Right lobe of liver (tissue), 6 donors: ENCODE results near the gene ASTL. TPM values are rescaled to one million over a fixed set of nuclear protein-coding genes. Genes with fewer than 3 reads are reported as not detected.

ENCODE experiments used
- ATAC-seq, 4 donors: fragments of 200-7000 bp; cut with Tn5 transposase; one replicate each; pipeline ENCODE4 v1.9.1; 2020; ENCODE audit warnings: mild to moderate bottlenecking in 4 of 4, moderate library complexity in 4 of 4
- DNase-seq, 3 donors: peaks; one replicate each; pipeline ENCODE4 v3.0.0-alpha.2; 2020
- H3K27ac ChIP-seq, 3 donors: fragments of 200-600 bp; one replicate each; pipeline ENCODE4 v1.8.0; 2022
- H3K27me3 ChIP-seq, 2 donors: fragments of 200-600 bp; one replicate each; pipeline ENCODE4 v1.8.0; 2022
- H3K36me3 ChIP-seq, 4 donors: fragments of 200-600 bp; sonication (generic) in 1 of 4; one replicate each; pipeline versions ENCODE4 v1.5.1 to v1.8.0; 2017 to 2022; ENCODE audit warnings: control low read depth in 1 of 4
- H3K4me1 ChIP-seq, 4 donors: fragments of 200-600 bp; sonication (generic) in 1 of 4; one replicate each; pipeline versions ENCODE4 v1.5.1 to v1.8.0; 2017 to 2022; ENCODE audit warnings: control low read depth in 1 of 4
- H3K4me3 ChIP-seq, 3 donors: fragments of 200-600 bp; one replicate each; pipeline ENCODE4 v1.8.0; 2022
- H3K9me3 ChIP-seq, 4 donors: fragments of 200-600 bp; sonication (generic) in 1 of 4; one replicate each; pipeline versions ENCODE4 v1.5.1 to v1.8.0; 2017 to 2022; ENCODE audit warnings: control low read depth in 1 of 4
- POLR2A ChIP-seq: fragments of 450-650 bp; IDR thresholded peaks from one replicate; pipeline ENCODE4 v1.6.1; 2017; ENCODE audit warnings: antibody characterized with exemption, mild to moderate bottlenecking
- WGBS: methylation state at CpG from one replicate; pipeline ENCODE4 v1.1.6; 2018; ENCODE audit warnings: low coverage, low lambda C conversion rate; ENCODE audit not compliant: insufficient coverage; ENCODE audit errors: missing lambda C conversion rate; 5-methylcytosine and 5-hydroxymethylcytosine counted together
- intact Hi-C, 2 donors: fragments of 100-400 bp; cut with DNase I; formaldehyde crosslinking; loops; one replicate each; pipeline versions ENCODE4 v1.11.2 to v1.14.1; 2022
- total RNA-seq, 6 experiments: library from RNA; depleted of rRNA in 2 of 6; stranded (reverse); fragments of >200 nt in 2 of 6; fragmentation: NEBNext Ultra II Directional in 3 of 6; extraction: Animal tissue kit (Norgen Biotek cat#: 25700) in 3 of 6; gene quantifications; one replicate each; pipeline versions ENCODE4 v1.1.0 to v1.2.4, GENCODE V29; 2016 to 2023
- TF ChIP-seq, protein P1 (sequence below), 4 donors: fragments of 200-600 bp in 3 of 4; fragments of 450-650 bp in 1 of 4; IDR thresholded peaks; one replicate each; pipeline versions ENCODE4 v1.5.1 to v1.8.0; 2016 to 2022; ENCODE audit warnings: antibody characterized with exemption in 4 of 4, mild to moderate bottlenecking in 2 of 4
- donor health status: DM: no; HTN: yes; CAD: no.
- donor health status: DM: no; HTN: no; CAD: no.
- donor health status: DM: no; HTN: no; CAD: no.
- donor health status: DM: no; HTN: yes; CAD: no.
- donor health status: DM: no; HTN: yes; CAD: no.

Gene ASTL
- total RNA-seq, 6 experiments from 2014 or later, result not detected

DNA sequence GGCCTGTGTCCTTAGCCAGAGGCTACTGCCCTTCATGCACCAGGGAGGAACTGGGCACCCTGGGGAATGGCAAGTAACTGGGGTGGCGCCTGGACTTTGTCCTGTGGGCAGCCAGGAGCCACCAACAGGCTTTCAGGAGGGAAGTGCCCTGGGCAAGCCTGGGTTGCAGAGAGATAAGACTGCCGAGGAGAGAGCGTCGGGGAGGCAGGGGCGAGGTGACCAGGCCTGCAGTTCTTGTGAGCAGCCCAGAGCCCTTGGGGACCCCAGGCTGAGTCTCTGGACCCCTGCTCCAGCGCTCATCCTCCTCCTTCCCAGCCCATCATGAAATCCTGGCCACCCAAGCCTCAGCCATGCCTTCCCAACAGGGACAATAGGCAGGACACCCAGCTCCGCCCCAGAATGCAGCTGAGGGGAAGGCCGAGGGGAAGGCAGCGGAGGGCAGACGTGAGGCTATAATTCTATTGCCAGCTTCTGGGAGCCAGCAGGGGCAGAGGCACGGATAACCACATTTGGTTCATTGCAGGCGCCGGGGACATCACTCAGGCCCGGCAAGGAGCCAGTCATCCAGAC, 47.1 kb downstream of the ASTL start:
- Histone ChIP-seq H3K9me3 (no peaks in the 10 kb centered on the region), H3K27me3 (no peaks in the 10 kb centered on the region), H3K27ac (no peak overlapping the region), H3K4me3 (no peak overlapping the region), H3K36me3 (no peaks in the 10 kb centered on the region), H3K4me1 (no peaks in the 10 kb centered on the region)
- DNase-seq (no peak), ATAC-seq (peak in 3 of 4 donors; percentile 37 to 77 (median 55))
- no CpG with 5 or more reads among the region's 14 CpGs for WGBS
- intact Hi-C loops, result no loop called here
- TF ChIP-seq, protein P1, sequence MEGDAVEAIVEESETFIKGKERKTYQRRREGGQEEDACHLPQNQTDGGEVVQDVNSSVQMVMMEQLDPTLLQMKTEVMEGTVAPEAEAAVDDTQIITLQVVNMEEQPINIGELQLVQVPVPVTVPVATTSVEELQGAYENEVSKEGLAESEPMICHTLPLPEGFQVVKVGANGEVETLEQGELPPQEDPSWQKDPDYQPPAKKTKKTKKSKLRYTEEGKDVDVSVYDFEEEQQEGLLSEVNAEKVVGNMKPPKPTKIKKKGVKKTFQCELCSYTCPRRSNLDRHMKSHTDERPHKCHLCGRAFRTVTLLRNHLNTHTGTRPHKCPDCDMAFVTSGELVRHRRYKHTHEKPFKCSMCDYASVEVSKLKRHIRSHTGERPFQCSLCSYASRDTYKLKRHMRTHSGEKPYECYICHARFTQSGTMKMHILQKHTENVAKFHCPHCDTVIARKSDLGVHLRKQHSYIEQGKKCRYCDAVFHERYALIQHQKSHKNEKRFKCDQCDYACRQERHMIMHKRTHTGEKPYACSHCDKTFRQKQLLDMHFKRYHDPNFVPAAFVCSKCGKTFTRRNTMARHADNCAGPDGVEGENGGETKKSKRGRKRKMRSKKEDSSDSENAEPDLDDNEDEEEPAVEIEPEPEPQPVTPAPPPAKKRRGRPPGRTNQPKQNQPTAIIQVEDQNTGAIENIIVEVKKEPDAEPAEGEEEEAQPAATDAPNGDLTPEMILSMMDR (IDR thresholded peaks at IDR 0.05), result no peak
- TF ChIP-seq POLR2A, result no peak

DNA sequence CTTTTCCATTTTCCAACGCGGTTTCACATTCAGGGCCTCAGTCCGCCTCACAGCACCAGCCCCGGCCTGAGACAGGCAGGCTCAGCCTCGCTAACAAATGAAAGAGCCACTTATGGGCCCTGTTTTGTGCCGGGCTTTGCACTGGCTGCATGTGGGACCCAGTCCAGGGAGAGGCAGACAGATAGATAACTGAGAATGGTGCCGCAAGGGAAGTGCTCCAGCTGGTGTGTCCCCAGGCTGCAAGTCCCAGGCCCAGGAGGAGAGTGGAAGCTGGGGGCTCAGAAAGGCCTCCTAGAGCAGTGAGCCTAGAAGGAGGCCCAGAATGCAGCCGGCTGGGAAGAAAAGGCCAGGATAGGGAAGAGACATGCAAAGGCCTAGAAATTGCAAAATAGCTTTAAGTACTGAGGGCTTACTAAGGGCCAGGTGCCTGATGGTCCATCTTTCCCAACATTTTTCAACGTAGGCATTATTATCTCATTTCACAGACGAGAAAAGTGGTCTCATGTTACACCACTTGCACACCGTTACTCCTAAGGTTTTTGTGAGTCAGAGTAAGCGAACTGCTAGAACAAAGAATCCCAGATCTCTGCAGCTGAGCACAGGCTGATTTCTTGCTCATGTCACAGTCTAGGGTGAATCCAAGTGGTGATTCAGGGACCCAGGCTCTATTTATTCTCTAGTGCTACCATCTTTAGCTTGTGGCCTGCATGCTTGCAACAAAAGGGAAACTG, 47.9 kb downstream of the ASTL start:
- intact Hi-C loops, result no loop called here
- DNase-seq (no peak), ATAC-seq (no peak)

DNA sequence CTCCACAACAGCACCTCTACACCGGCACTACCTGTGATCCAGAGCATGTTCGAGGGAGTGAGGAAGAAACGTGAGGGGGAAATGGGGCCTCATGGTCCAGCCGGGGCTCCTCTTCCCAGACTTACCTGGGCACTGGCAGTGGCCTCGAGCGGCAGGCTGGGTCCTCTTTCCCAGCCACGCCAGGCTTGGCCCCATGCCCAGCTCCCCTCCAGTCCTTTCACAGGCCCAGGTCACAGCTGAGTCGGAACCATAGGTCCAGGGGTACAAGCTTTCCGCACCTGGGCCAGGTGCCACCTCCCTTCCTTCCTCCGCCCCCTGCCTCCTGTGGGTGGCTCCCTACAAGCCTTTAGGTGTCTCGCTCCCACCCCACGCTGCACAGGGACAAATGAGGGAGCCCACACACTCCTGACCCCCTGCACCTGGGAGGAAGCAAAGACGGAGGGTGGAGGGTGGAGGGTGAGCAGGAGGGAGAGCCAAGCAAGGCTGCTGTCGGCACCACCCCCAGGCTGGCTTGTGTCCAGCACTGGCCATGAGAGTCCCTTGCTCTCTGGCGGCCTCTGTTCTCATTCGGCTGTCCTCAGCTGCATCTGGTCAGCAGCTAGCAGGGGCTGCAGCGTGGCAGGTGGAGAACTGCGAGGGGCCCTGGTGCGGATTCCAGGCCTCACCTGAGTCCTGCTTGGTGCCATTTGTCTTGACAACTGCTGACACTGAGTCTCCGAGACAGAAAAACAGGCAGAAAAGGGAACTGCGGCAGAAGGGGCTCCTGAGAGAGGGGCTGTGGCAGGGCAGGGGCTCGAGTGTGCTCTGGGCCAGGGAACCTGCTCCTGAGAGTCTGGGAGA, 48.7 kb downstream of the ASTL start:
- TF ChIP-seq POLR2A, result no peak
- 80% methylated on average over 14 of the region's 22 CpGs for WGBS
- ATAC-seq (no peak), DNase-seq (peak in 1 of 3 donors; percentile 50)
- Histone ChIP-seq H3K27ac (no peak overlapping the region), H3K36me3 (no peaks in the 10 kb centered on the region), H3K4me1 (no peaks in the 10 kb centered on the region), H3K4me3 (no peak overlapping the region), H3K27me3 (no peaks in the 10 kb centered on the region), H3K9me3 (no peaks in the 10 kb centered on the region)
- intact Hi-C loops, result no loop called here

More for the DNA sequence above, 47.9 kb downstream of the ASTL start:
- no peak for TF ChIP-seq POLR2A
- TF ChIP-seq, protein P1 (IDR thresholded peaks at IDR 0.05), result no peak
- Histone ChIP-seq H3K27me3 (no peaks in the 10 kb centered on the region), H3K36me3 (no peaks in the 10 kb centered on the region), H3K4me1 (no peaks in the 10 kb centered on the region), H3K4me3 (no peak overlapping the region), H3K9me3 (no peaks in the 10 kb centered on the region), H3K27ac (no peak overlapping the region)
- WGBS, result 84% methylated on average over 5 of the region's 12 CpGs

DNA sequence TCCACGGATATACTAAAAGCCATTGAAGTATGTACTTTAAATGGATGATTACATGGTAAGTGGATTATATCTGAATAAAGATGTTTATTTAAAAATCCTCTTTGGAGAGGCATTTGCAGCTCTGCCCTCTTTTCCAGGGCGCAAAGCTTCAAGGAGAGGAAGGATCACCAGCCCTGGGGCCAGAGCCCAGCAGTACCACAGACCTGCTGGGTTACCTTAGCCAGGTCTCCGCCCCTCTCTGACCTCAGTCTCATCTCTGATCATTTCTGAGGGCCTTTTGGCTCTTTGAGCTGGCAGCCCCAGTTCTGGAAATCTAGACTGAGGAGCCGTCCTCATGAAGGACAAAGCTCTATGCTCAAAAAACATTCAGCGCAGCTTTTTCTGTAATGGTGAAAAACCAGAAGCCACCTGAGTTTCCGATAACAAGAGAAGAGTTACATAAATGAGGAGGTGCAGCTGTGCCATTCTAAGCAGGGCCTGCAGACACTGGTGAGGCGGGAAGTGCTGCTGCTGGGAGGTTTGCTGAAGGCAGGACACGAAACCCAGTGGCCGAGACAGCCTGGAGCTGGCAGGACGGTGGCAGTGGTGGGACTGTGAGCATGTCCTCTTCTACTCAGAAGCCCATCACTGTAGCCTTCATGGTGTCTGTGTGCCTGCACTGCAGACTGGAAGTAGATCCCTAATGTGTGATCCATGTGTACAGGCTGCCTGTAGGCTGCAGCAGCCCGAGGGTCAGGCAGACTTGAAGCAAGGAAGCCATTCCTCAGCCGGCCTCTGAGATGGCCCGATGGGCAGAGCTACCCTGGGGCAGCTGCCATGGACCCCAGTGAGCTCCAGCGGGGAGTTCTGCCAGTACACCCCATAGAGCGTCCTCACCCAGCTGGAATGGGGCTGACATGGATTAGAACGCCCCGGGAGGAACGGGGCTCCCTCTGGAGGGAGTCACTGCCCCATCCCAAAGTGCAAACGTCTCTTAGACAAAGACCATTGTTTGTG, 49.7 kb downstream of the ASTL start:
- no peak overlapping the region for H3K27ac ChIP-seq
- intact Hi-C loops, result no loop called here
- H3K9me3 ChIP-seq, result no peaks in the 10 kb centered on the region
- no peak overlapping the region for H3K4me3 ChIP-seq
- no peaks in the 10 kb centered on the region for H3K36me3 ChIP-seq
- no peak for ATAC-seq
- H3K4me1 ChIP-seq, result no peaks in the 10 kb centered on the region
- TF ChIP-seq, protein P1 (IDR thresholded peaks at IDR 0.05), result no peak
- TF ChIP-seq POLR2A, result no peak
- 74% methylated on average over 7 of the region's 19 CpGs for WGBS
- no peaks in the 10 kb centered on the region for H3K27me3 ChIP-seq
- no peak for DNase-seq
